Testis (tissue), 2 donors: ENCODE measurements around the gene RETNLB.

Experiments
- POLR2A ChIP-seq: fragments of 450-650 bp; IDR thresholded peaks from one replicate; pipeline ENCODE4 v1.6.1; 2017; ENCODE audit warnings: antibody characterized with exemption, mild to moderate bottlenecking, moderate library complexity
- TF ChIP-seq, protein P1 (sequence below), 3 experiments: fragments of 450-650 bp in 2 of 3; fragments of 200-600 bp in 1 of 3; sonication (generic) in 1 of 3; IDR thresholded peaks; one replicate each; pipeline ENCODE4 v1.5.1; 2016 to 2019; ENCODE audit warnings: antibody characterized with exemption in 3 of 3, mild to moderate bottlenecking in 2 of 3, moderate library complexity in 1 of 3

DNA sequence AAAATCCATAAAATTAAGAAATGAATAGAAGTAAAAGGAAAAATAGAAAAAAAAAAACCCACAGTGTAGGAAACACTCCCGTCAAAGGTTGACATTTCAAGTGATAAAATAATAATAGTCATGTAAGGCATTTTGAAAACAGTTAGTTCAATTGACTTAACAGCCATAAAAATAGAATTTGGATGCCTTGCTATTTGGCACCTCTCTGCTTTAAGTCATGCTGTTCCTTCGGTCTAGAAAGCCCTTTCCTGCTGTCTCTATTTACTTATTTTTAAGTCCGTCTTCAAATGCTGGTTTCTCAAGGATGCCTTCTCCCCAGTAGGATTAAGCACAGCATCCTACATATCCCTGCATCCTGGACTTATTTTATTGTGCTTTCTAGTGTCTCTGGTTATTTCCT, 22.3 kb upstream of the RETNLB start:
- TF ChIP-seq, protein P1, sequence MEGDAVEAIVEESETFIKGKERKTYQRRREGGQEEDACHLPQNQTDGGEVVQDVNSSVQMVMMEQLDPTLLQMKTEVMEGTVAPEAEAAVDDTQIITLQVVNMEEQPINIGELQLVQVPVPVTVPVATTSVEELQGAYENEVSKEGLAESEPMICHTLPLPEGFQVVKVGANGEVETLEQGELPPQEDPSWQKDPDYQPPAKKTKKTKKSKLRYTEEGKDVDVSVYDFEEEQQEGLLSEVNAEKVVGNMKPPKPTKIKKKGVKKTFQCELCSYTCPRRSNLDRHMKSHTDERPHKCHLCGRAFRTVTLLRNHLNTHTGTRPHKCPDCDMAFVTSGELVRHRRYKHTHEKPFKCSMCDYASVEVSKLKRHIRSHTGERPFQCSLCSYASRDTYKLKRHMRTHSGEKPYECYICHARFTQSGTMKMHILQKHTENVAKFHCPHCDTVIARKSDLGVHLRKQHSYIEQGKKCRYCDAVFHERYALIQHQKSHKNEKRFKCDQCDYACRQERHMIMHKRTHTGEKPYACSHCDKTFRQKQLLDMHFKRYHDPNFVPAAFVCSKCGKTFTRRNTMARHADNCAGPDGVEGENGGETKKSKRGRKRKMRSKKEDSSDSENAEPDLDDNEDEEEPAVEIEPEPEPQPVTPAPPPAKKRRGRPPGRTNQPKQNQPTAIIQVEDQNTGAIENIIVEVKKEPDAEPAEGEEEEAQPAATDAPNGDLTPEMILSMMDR (IDR thresholded peaks at IDR 0.05), result no peak
- TF ChIP-seq POLR2A, result no peak
